Measurements from ENCODE around the gene JKAMP. TPM values are rescaled to one million over a fixed set of nuclear protein-coding genes. Genes with fewer than 3 reads are reported as not detected.

Gene JKAMP
- total and polyA plus RNA-seq, 2 of the 8 experiments (the other 6 are each of a cell fraction or from before 2014, with no cell fraction given): 34.9 to 182 TPM

- Histone ChIP-seq H4K20me1 (replicated peaks in 1 of 2; ENCODE audit: control insufficient read depth in 1 of 2, insufficient read depth in 2 of 2, low read length in 2 of 2) (no peaks in the 10 kb centered on the region), H4K91ac (replicated peaks; ENCODE audit: insufficient read length, low read length) (no peak overlapping the region), H2BK5ac (ENCODE audit: low read depth, low read length) (no peak overlapping the region), H3K79me1 (ENCODE audit: low read depth, low read length) (no peaks in the 10 kb centered on the region), H4K5ac (ENCODE audit: insufficient read length, low read depth, low read length) (no peak overlapping the region), H3K4me3 (ENCODE audit: extremely low read depth in 1 of 4, insufficient read depth in 2 of 4, low read depth in 3 of 4, low read length in 4 of 4) (no peak overlapping the region), H3K18ac (ENCODE audit: extremely low read depth, low read length) (no peak overlapping the region), H3K27me3 (replicated peaks in 1 of 4; ENCODE audit: control insufficient read depth in 3 of 4, extremely low read depth in 1 of 4, insufficient read depth in 3 of 4, low read length in 3 of 4) (no peaks in the 10 kb centered on the region), H2BK20ac (ENCODE audit: low read length) (no peak overlapping the region), H3K9me3 (ENCODE audit: insufficient read depth in 2 of 2, low read depth in 1 of 2, low read length in 1 of 2) (no peaks in the 10 kb centered on the region), H2AFZ (ENCODE audit: low read length) (no peak overlapping the region), H3K79me2 (ENCODE audit: control insufficient read depth in 1 of 2, insufficient read depth in 2 of 2, low read length in 2 of 2) (no peaks in the 10 kb centered on the region), H4K8ac (ENCODE audit: extremely low read depth, insufficient read depth, low read length) (no peak overlapping the region), H2AK5ac (ENCODE audit: low read depth, low read length) (no peak overlapping the region), H3K14ac (ENCODE audit: insufficient read length) (no peak overlapping the region), H3K56ac (replicated peaks; ENCODE audit: insufficient read length, low read depth, low read length) (no peak overlapping the region), H3K4me2 (ENCODE audit: insufficient read depth in 1 of 2, low read depth in 2 of 2, low read length in 2 of 2) (no peak overlapping the region), H2BK12ac (ENCODE audit: low read depth, low read length) (no peak overlapping the region), H3K4ac (replicated peaks; ENCODE audit: insufficient read length, low read depth, low read length) (no peak overlapping the region), H3K4me1 (replicated peaks in 1 of 4; ENCODE audit: control insufficient read depth in 3 of 4, insufficient read depth in 4 of 4, low read length in 3 of 4) (no peaks in the 10 kb centered on the region), H2BK15ac (ENCODE audit: low read length) (no peak overlapping the region), H2BK120ac (replicated peaks; ENCODE audit: low read depth, low read length) (no peak overlapping the region), H3K23me2 (ENCODE audit: low read depth, low read length) (no peaks in the 10 kb centered on the region), H3K27ac (ENCODE audit: low read depth, low read length) (no peak overlapping the region), H3K36me3 (ENCODE audit: control insufficient read depth in 2 of 4, insufficient read depth in 4 of 4, low read length in 3 of 4) (no peaks in the 10 kb centered on the region), H3K23ac (ENCODE audit: insufficient read length) (no peak overlapping the region), H3K9ac (replicated peaks in 1 of 4; ENCODE audit: extremely low read depth in 1 of 4, low read depth in 3 of 4, low read length in 3 of 4) (no peak overlapping the region)
- no peak for FAIRE-seq
- no peak for DNase-seq (ENCODE audit: low read depth in 1 of 2, low spot score in 2 of 2)
- ChIA-PET POLR2A (ENCODE audit: partially characterized antibody) (no interaction called here), CTCF (ENCODE audit: partially characterized antibody) (interaction anchor here (1.0 to 2.0 kb wide), 3 partner anchors 17 to 48 kb away, joined by 4 to 8 read pairs (median 6); partner anchors contain the start of gene CCDC175)
- 77% methylated on average over 2 of the region's 2 CpGs; no CpG with 5 or more reads in 1 of the 2 experiments for WGBS, 2 experiments (ENCODE audit: extremely low coverage in 1 of 2, insufficient coverage in 1 of 2, insufficient read length in 1 of 2, insufficient replicate concordance in 2 of 2, low coverage in 1 of 2, low lambda C conversion rate in 2 of 2, missing lambda C conversion rate in 1 of 2)
- TF ChIP-seq HDAC2 (IDR thresholded peaks at IDR 0.05; ENCODE audit: borderline replicate concordance in 1 of 2, low read depth in 2 of 2, low read length in 2 of 2): no peak
- no peak for TF ChIP-seq SP4 (IDR thresholded peaks at IDR 0.05; ENCODE audit: low read length)
- TF ChIP-seq RNF2 (IDR thresholded peaks at IDR 0.05; ENCODE audit: borderline replicate concordance, low read depth, low read length, missing control alignments, poor library complexity, severe bottlenecking): no peak
- TF ChIP-seq NANOG (IDR thresholded peaks at IDR 0.05; ENCODE audit: insufficient read depth, low read depth, low read length, poor library complexity, severe bottlenecking): no peak
These were observed 44.9 kb downstream of the JKAMP start for GRCh38 chr14:59529189-59529588.

All from H1 (cell line).